Neural cell (in vitro differentiated cells): ENCODE data around the gene ABHD14A.
"Not testable (repeated sequence)": the region's sequence is repeated elsewhere in the genome, so short reads cannot be mapped to it uniquely, and the experiment has no call there.

Experiments
- EZH2 ChIP-seq: fragments of 200-600, 300-800 bp; shearing (Covaris generic), sonication (generic); IDR thresholded peaks from 2 replicates; pipeline ENCODE4 v1.6.1; 2014; ENCODE audit warnings: antibody characterized with exemption, low read length, borderline replicate concordance, mild to moderate bottlenecking; ENCODE audit not compliant: insufficient read depth, poor library complexity, severe bottlenecking
- POLR2AphosphoS5 ChIP-seq: IDR thresholded peaks from 2 replicates; pipeline ENCODE4 v1.6.1; 2012
- TF ChIP-seq, protein P1 (sequence below): fragments of 450-650 bp; IDR thresholded peaks from 2 replicates; pipeline ENCODE4 v1.5.1; 2014; ENCODE audit warnings: antibody characterized with exemption, mild to moderate bottlenecking, moderate library complexity; ENCODE audit not compliant: poor library complexity, severe bottlenecking

- not testable (repeated sequence) for TF ChIP-seq EZH2, POLR2AphosphoS5
- TF ChIP-seq, protein P1, sequence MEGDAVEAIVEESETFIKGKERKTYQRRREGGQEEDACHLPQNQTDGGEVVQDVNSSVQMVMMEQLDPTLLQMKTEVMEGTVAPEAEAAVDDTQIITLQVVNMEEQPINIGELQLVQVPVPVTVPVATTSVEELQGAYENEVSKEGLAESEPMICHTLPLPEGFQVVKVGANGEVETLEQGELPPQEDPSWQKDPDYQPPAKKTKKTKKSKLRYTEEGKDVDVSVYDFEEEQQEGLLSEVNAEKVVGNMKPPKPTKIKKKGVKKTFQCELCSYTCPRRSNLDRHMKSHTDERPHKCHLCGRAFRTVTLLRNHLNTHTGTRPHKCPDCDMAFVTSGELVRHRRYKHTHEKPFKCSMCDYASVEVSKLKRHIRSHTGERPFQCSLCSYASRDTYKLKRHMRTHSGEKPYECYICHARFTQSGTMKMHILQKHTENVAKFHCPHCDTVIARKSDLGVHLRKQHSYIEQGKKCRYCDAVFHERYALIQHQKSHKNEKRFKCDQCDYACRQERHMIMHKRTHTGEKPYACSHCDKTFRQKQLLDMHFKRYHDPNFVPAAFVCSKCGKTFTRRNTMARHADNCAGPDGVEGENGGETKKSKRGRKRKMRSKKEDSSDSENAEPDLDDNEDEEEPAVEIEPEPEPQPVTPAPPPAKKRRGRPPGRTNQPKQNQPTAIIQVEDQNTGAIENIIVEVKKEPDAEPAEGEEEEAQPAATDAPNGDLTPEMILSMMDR: not testable (repeated sequence)
Measured at GRCh38 chr3:51993657-51994056, 18.8 kb downstream of the ABHD14A start.
